ENCODE results near the gene MMP24.

The MMP24 gene

DNA sequence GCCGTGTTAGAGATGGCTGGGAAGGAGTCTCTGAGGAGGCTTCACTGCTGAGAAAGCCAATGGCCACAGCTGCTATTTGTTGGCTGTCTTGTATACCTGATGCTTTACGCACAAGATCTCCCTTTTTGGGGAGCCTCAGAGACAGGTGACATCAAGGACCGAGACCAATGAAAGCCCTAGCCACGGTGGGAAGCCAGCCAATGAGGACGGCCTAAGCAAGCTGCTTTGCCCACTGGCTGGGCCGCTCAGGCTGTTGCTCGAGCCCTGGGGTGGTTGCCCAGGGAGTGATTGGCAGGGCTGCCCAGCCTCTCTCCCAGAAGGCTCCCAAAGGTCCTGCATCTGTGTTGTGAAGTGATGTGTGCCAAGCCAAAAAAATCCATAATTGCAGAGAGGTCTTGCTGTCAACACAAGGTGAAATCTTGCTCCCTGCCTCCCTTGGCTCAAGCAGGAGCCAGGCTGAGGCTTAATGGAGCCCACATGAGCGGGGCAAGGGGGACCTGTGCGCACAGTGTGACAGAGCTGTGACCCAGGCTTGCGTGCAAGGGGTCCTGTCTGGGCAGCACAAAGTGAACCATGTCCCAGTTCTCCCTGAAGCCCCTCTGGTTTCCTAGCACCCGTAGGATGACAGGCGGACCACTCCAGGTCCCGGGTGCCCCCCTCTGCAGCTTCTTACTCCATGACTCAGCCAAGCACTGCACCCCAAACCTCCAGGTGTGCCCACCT lies 47.1 kb downstream of the MMP24 start:
- ChIA-PET CTCF (interaction anchor here (1.6 kb wide), 1 partner anchor 107 kb away, joined by 3 read pairs; no protein-coding TSS in a partner anchor), POLR2A (no interaction called here)
- DNase-seq (ENCODE audit: extremely low spot score): no peak

DNA sequence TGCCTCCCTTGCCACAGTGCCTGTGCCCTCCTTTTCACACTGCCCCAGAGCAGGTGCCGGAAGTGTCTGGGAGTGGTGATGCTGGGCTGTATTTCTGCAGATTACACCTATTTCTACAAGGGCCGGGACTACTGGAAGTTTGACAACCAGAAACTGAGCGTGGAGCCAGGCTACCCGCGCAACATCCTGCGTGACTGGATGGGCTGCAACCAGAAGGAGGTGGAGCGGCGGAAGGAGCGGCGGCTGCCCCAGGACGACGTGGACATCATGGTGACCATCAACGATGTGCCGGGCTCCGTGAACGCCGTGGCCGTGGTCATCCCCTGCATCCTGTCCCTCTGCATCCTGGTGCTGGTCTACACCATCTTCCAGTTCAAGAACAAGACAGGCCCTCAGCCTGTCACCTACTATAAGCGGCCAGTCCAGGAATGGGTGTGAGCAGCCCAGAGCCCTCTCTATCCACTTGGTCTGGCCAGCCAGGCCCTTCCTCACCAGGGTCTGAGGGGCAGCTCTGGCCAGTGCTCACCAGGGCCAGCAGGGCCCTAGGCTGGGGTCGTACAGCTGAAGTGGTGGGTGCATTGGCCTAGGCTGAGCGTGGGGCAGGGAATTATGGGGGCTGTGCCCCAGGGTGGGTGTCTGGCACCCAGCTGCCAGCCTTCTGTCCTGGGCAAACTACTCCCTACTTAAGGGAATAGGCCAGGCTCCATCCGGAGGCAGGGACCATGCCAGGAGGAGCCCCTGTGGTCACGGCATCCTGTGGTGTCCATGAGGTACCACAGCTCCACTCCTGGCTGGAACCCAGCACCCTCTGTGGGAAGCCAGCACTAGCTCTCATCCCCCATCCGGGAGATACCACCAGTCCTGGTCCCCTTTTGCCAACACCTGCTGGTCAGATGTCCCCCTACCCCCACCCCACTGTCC lies 47.9 kb downstream of the MMP24 start:
- CTCF ChIA-PET: interaction anchor here (0.8 to 1.3 kb wide), 2 partner anchors 13 to 400 kb away, joined by 3 to 4 read pairs; no protein-coding TSS in a partner anchor
- TF ChIP-seq, protein P1, sequence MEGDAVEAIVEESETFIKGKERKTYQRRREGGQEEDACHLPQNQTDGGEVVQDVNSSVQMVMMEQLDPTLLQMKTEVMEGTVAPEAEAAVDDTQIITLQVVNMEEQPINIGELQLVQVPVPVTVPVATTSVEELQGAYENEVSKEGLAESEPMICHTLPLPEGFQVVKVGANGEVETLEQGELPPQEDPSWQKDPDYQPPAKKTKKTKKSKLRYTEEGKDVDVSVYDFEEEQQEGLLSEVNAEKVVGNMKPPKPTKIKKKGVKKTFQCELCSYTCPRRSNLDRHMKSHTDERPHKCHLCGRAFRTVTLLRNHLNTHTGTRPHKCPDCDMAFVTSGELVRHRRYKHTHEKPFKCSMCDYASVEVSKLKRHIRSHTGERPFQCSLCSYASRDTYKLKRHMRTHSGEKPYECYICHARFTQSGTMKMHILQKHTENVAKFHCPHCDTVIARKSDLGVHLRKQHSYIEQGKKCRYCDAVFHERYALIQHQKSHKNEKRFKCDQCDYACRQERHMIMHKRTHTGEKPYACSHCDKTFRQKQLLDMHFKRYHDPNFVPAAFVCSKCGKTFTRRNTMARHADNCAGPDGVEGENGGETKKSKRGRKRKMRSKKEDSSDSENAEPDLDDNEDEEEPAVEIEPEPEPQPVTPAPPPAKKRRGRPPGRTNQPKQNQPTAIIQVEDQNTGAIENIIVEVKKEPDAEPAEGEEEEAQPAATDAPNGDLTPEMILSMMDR (IDR thresholded peaks at IDR 0.05; ENCODE audit: control extremely low read depth, extremely low read depth, low read depth, missing control alignments): no peak
- POLR2A ChIA-PET: no interaction called here
- DNase-seq (ENCODE audit: extremely low spot score): no peak

More for the DNA sequence above, 47.1 kb downstream of the MMP24 start:
- TF ChIP-seq, protein P1 (IDR thresholded peaks at IDR 0.05; ENCODE audit: control extremely low read depth, extremely low read depth, low read depth, missing control alignments): no peak

DNA sequence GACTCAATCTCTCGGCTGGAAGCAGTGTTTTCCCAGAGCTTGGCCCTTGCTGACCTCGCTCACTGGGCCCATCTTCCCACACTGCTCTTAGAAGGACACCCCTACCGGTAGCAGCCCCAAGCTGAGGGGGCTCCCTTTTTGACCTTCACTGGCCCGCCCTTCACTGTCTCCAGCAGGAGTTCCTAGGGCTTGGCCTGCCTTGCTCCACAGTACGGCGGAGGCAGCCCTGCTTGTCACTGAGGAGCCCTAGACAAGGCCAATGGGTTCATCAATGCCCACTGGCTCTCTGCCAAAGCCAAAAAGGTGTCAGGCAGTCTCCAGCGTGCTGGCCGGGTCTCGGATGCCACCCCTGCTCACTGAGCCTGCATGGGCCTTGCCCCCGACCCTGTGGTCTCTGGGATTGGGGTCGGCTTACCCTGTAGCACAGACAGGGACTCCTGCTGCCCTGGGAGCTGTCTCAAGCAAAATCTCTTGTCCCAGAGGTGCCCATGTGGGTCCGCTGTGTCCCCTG lies 49.3 kb downstream of the MMP24 start:
- TF ChIP-seq, protein P1 (IDR thresholded peaks at IDR 0.05; ENCODE audit: control extremely low read depth, extremely low read depth, low read depth, missing control alignments): no peak
- ChIA-PET CTCF (interaction anchor here (1.3 to 1.8 kb wide), 3 partner anchors 8 to 402 kb away, joined by 3 to 6 read pairs (median 4); no protein-coding TSS in a partner anchor), POLR2A (no interaction called here)
- no peak for DNase-seq (ENCODE audit: extremely low spot score)

DNA sequence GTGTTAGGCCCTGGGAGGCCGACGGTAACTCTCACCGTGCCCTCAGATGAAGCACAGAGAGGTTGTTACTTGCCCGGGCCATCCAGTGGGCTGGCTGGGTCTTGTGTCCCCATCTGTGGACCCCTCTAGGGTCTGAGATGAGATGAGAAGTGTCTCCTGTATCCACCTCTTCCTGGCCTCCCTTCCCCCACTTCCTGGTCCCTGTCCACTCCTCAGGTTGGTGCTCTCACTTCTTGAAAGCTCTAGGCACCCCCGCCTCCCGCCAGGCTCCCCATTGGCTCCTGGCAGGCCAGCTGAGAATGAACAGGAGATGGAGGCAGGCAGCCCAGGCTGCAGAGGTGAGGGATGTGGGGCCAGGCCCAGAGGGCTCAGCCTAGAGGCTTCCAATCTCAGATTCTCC lies 49.9 kb downstream of the MMP24 start:
- ChIA-PET CTCF (interaction anchor here (0.9 to 1.8 kb wide), 5 partner anchors 8 to 30 kb away, joined by 3 to 6 read pairs (median 3); no protein-coding TSS in a partner anchor), POLR2A (no interaction called here)
- no peak for DNase-seq (ENCODE audit: extremely low spot score)
- TF ChIP-seq, protein P1 (IDR thresholded peaks at IDR 0.05; ENCODE audit: control extremely low read depth, extremely low read depth, low read depth, missing control alignments): no peak

DNA sequence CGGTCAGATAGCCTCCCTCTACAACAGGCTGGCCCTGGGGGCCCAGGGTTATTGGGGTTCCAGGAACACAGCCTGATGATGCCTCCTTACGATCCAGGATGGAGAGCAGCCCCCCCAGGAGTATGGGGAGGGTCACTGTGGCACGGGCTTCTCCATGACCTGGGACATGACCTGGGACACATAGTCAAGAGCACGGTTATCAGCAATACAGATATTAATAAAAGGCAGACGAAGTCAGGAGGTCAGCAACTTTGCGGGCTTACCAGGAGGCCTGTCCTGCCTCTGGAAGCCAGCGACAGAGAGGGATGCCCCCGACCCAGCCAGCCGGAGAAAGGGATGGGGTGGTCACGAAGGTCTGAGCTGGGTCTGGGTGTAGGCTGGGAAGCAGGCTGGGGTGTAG lies 50.6 kb downstream of the MMP24 start:
- POLR2A ChIA-PET: no interaction called here
- DNase-seq (ENCODE audit: extremely low spot score): no peak
- CTCF ChIA-PET: interaction anchor here (0.9 to 1.8 kb wide), 4 partner anchors 9 to 28 kb away, joined by 3 to 6 read pairs (median 3); no protein-coding TSS in a partner anchor
- TF ChIP-seq, protein P1 (IDR thresholded peaks at IDR 0.05; ENCODE audit: control extremely low read depth, extremely low read depth, low read depth, missing control alignments): no peak

All from GM10248 (cell line).